ENCODE data around the gene RSPH1.

The RSPH1 gene

DNA sequence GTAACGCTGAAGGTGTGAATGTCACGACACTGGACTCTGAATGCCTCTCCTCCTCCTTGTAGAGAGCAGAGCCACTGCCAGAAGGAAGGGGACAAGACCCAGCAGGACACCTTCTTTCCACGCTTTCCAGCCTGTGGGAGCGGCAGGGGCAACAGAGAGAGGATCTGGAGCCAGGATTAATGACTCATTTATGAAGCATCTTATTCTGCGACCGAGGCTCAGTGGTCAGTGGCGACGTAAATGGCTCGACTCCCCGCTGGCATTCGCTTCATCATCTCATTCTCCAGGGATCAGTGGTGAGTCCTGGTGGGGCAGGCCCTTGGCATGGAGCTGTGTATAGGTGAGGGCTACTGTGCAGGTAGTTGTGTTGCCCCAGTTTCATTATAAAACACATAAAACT is 22.2 kb upstream of the RSPH1 start:
- TF ChIP-seq CTCF (IDR thresholded peaks at IDR 0.05; ENCODE audit: low read depth, low read length, missing control alignments): no peak
- no peak overlapping the region for H3K4me3 ChIP-seq (ENCODE audit: low read depth, low read length)
- in situ Hi-C loops (cut with HindIII; ENCODE audit: low sequenced_read_pairs): no loop called here
- peak; percentile 90 for DNase-seq (ENCODE audit: low read depth)

GRCh38 chr21:42515708-42516502 is 19.9 kb upstream of the RSPH1 start:
- no peak overlapping the region for H3K4me3 ChIP-seq (ENCODE audit: low read depth, low read length)
- TF ChIP-seq CTCF (IDR thresholded peaks at IDR 0.05; ENCODE audit: low read depth, low read length, missing control alignments): no peak
- in situ Hi-C loops (cut with HindIII; ENCODE audit: low sequenced_read_pairs): no loop called here
- DNase-seq (ENCODE audit: low read depth): no peak

DNA sequence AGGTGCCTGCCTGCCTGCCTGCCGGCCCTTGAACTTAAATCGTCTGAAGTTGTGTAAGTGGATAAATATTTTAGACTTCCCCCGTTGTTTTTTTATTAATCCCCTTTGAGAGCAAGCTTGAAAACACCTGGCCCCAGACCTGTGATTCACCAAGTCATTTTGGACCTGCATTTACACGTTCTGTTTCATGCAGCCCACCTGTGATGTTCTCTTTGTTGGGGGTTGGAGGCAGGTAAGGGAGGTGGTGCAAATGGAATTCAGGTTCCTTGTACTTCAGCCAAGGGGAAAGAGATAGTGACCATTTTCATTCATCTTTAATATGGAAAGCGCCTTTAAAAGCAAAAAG is 18.8 kb upstream of the RSPH1 start:
- no peak for DNase-seq (ENCODE audit: low read depth)
- no peak for TF ChIP-seq CTCF (IDR thresholded peaks at IDR 0.05; ENCODE audit: low read depth, low read length, missing control alignments)
- H3K4me3 ChIP-seq (ENCODE audit: low read depth, low read length): peak overlapping the region; percentile 54
- in situ Hi-C loops (cut with HindIII; ENCODE audit: low sequenced_read_pairs): no loop called here

DNA sequence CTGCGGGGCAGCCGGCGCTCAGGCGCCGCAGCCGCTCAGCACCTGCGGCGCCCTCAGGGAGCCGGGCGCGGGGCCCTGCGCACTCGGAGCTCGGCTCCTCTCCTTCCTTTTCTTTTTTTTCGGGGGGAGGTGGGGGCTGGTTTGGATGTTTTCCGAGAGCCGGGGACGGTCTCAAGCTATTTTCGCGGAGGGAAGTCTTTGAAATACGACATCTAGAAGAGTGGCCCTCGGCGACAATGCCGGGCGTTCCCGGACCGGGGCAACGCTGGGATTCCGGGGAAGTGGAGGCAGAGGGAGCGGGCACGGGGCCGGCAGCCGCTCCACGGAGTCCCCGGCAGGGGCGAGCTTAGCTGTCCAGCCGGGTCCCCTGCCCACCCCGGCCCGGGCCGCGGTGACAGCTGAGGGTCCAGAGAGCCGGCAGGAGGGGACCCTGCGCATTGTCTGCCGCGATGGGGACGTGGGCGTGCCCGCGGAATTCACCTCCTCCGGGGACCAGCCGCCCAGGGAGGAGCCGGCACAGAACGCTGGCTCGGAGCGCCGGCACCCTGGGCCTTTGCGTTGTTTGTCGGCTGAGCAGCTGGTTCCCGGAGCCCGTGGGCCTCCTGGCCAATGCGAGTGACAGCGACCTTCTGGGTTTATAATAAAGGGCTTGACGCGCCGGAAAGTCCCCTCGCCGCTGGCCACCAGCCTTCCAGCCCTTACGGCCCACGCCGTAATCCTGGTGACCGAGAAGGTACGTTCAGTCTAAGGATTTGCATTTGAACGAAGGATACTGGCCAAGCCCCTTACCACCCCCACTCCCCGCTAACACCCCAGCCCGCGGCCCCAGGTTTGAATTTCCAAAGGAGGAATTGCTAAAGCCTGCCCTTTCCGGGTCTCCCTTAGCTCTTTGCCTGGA is 18.2 kb upstream of the RSPH1 start:
- DNase-seq (ENCODE audit: low read depth): no peak
- in situ Hi-C loops (cut with HindIII; ENCODE audit: low sequenced_read_pairs): no loop called here
- peak overlapping the region; percentile 54 for H3K4me3 ChIP-seq (ENCODE audit: low read depth, low read length)
- TF ChIP-seq CTCF (IDR thresholded peaks at IDR 0.05; ENCODE audit: low read depth, low read length, missing control alignments): no peak

DNA sequence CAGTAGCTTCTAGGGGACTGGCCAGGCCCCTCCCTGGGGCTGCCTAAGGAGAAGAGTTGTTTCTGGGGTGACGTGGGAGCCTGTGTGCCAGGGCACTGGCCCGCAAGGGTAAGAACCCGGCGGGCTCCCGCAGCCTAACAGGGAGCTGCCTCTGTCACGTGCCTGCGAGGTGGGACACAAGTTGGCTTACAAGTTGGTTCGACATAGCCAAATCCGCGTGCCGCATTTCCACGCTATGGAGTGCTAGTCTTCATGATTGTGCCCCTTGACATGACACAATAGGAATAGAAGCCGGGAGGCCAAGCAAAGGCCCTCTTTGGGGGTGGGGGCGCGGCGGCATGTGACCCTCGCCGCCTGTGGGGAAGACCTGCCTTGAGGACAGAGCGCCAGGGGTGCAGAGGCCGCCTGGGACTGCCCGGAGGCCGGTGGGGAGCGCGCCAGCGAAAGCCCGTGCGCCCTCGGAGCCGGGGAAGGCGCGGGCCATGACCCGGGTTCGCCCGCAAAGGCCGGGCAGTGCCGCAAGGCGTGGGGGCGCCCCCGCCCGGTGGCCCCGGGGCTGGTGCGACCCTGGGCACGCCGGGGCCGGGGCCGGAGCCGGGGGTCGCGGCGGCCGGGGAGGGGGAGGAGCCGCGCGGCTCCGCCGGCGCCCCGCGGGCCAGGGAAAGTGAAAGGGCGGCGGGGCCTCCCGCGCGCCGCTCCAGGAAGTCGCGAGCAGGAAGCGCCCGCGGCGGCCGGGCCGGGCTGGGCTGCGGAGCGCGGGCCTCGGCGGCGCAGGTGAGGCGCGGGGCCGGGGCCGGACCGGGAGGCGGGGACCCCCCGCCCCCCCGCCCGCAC is 17.3 kb upstream of the RSPH1 start, which contains the start of gene SLC37A1:
Gene SLC37A1 (plus strand): TSS at position 702 of the 834 bp plus-strand sequence. CDS start 4,603 bp downstream, outside the sequence.
- in situ Hi-C loops (cut with HindIII; ENCODE audit: low sequenced_read_pairs): no loop called here
- DNase-seq (ENCODE audit: low read depth): no peak
- no peak for TF ChIP-seq CTCF (IDR thresholded peaks at IDR 0.05; ENCODE audit: low read depth, low read length, missing control alignments)
- H3K4me3 ChIP-seq (ENCODE audit: low read depth, low read length): peak within 1 kb of the TSS; percentile 54

Measured in astrocyte of the cerebellum (primary cell).